Measurements from ENCODE around the gene OXCT2. TPM values are rescaled to one million over a fixed set of nuclear protein-coding genes. Genes with fewer than 3 reads are reported as not detected.
"Not testable (repeated sequence)": the region's sequence is repeated elsewhere in the genome, so short reads cannot be mapped to it uniquely, and the experiment has no call there.

The OXCT2 gene
- total and polyA plus RNA-seq, 12 donors: 0.85 to 5.4 (median 2.2) TPM

DNA sequence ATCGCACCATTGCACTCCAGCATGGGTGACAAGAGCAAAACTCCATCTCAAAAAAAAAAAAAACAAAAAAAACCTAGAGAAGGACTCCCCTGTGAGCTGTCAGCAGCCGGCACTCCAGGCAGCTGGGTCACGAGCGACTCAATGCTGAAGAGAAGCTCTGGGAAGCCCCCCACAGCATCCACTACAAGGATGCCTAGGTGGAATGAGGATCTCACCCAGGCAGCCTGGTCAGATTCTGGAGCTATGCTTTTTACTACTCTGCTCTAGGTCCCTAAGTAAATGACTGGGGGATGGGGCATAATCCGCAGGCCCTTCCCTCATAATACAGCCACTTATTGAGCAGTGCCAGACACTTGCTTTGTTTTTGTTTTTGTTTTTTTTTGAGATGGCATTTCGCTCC lies 11.0 kb upstream of the OXCT2 start:
- ATAC-seq (no peak), DNase-seq (no peak)
- no peaks in the 10 kb centered on the region for H3K4me1 ChIP-seq
- TF ChIP-seq, protein P1, sequence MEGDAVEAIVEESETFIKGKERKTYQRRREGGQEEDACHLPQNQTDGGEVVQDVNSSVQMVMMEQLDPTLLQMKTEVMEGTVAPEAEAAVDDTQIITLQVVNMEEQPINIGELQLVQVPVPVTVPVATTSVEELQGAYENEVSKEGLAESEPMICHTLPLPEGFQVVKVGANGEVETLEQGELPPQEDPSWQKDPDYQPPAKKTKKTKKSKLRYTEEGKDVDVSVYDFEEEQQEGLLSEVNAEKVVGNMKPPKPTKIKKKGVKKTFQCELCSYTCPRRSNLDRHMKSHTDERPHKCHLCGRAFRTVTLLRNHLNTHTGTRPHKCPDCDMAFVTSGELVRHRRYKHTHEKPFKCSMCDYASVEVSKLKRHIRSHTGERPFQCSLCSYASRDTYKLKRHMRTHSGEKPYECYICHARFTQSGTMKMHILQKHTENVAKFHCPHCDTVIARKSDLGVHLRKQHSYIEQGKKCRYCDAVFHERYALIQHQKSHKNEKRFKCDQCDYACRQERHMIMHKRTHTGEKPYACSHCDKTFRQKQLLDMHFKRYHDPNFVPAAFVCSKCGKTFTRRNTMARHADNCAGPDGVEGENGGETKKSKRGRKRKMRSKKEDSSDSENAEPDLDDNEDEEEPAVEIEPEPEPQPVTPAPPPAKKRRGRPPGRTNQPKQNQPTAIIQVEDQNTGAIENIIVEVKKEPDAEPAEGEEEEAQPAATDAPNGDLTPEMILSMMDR (IDR thresholded peaks at IDR 0.05): no peak
- 77 to 86% methylated on average over 6 of the region's 6 CpGs for WGBS, 2 donors
- no peaks in the 10 kb centered on the region for H3K9me3 ChIP-seq
- no peaks in the 10 kb centered on the region for H3K36me3 ChIP-seq
- H3K27me3 ChIP-seq: peaks cover 0 to 13% (median 5%) of the 10 kb centered on the region in 7 donors
- no peak overlapping the region for H3K4me3 ChIP-seq
- intact Hi-C loops (cut with DNase I): no loop called here
- no peak overlapping the region for H3K27ac ChIP-seq

DNA sequence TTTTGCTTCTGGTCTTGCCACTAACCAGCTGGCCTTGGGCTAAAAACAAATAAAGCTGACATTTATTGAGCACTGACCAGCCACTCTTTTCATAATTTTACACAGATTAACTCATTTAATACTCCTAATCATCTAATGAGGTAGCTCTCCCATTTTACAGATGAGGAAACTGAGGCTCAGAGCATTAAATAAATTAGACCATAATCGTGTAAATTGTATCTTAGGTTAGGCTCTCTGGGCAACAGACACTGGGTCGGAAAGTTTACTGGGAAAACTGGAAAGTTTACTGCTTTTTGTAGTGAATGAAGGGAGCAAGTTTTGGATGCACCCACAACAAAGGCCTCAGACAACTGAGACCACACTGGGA lies 10.2 kb upstream of the OXCT2 start:
- DNase-seq (no peak), ATAC-seq (no peak)
- TF ChIP-seq, protein P1 (IDR thresholded peaks at IDR 0.05): no peak
- Histone ChIP-seq H3K36me3 (no peaks in the 10 kb centered on the region), H3K9me3 (no peaks in the 10 kb centered on the region), H3K27me3 (peaks cover 0 to 13% (median 0%) of the 10 kb centered on the region in 7 donors), H3K27ac (no peak overlapping the region), H3K4me1 (no peaks in the 10 kb centered on the region), H3K4me3 (no peak overlapping the region)
- 84 to 90% methylated on average over 2 of the region's 2 CpGs for WGBS, 2 donors
- intact Hi-C loops (cut with DNase I): no loop called here

DNA sequence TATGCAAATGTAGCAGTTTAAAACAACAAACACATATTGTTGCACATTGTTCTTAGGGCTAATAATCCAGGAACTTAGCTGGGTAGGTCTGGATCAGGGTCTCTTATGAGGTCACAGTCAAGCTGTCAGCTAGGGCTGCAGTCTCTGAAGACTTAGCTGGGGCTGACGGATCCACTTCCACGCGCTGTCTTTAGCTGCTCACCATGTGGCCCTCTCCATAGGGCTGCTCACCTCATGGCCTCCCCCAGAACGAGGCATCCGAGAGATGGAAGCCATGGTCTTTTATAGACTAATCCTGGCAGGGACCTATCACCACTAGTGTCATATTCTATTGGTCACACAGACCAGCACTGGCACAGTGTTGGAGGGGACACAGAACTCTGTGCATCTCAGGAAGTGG lies 8.7 kb upstream of the OXCT2 start:
- TF ChIP-seq, protein P1 (IDR thresholded peaks at IDR 0.05): no peak
- WGBS, 2 donors: 79 to 81% methylated on average over 5 of the region's 5 CpGs
- intact Hi-C loops (cut with DNase I): no loop called here
- no peak overlapping the region for H3K4me3 ChIP-seq
- ATAC-seq: no peak
- H3K36me3 ChIP-seq: no peaks in the 10 kb centered on the region
- no peak overlapping the region for H3K27ac ChIP-seq
- H3K9me3 ChIP-seq: no peaks in the 10 kb centered on the region
- no peaks in the 10 kb centered on the region for H3K4me1 ChIP-seq
- peaks cover 0 to 13% (median 0%) of the 10 kb centered on the region in 7 donors for H3K27me3 ChIP-seq
- DNase-seq: no peak

DNA sequence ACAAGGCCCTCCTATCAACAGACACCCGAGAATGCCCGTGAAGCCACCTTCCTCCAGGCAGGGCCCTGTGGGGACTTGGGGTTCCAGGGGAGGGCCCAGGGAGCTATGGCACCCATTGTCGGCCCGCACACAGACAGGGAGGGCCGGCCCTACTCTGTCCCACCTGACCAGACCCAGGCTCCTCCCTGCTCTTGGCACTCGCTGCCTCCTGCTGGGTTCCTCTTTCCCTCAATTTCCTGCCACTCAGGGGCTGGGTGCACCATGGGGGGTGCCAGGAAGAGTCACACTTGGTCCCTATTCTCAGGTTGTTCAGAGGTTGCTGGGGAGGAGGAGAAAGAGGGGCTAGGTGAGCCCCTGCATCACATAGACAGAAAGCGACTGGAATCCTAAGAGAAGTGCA lies 8.0 kb upstream of the OXCT2 start:
- H3K27me3 ChIP-seq: peaks cover 0 to 13% (median 0%) of the 10 kb centered on the region in 7 donors
- H3K36me3 ChIP-seq: no peaks in the 10 kb centered on the region
- ATAC-seq: no peak
- H3K9me3 ChIP-seq: no peaks in the 10 kb centered on the region
- no peak overlapping the region for H3K27ac ChIP-seq
- TF ChIP-seq, protein P1 (IDR thresholded peaks at IDR 0.05): no peak
- intact Hi-C loops (cut with DNase I): no loop called here
- H3K4me3 ChIP-seq: no peak overlapping the region
- DNase-seq: no peak
- no peaks in the 10 kb centered on the region for H3K4me1 ChIP-seq
- WGBS, 2 donors: 79 to 82% methylated on average over 5 to 7 of the region's 7 CpGs

DNA sequence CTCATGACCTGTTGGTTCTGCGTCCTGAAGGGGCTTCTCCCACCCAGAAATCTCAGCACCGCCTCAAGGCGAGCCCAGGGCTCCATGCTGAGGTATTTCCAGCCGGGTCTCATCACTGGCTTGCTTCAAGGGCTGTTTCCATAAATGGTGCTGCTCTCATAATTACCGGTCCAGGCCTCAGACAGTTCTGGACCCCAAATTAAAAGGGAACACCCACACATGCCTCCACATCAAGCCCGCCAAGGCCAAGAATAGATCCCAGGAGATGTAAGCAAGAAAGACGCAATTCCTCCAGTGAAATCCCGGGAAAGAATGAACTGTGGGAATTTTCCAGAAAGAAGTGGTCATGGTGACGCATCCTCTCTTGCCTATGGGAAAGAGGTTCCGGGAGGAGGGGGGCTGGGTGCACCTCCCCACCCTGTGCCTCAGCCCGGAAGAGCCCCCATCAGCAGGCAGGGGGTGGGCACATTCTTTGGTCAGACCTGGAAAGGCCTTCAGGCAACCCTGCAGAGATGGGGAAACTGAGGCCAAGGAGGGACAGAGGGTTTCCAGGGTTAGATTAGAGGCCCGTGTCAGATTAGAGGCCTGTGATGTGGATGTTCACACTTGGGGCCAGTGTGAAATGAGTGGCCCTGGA lies 7.4 kb upstream of the OXCT2 start:
- peak in 1 of 8 donors; percentile 75 for ATAC-seq
- H3K27ac ChIP-seq; H3K36me3 ChIP-seq; H3K9me3 ChIP-seq; intact Hi-C loops (cut with DNase I); H3K4me3 ChIP-seq; DNase-seq; H3K4me1 ChIP-seq: not testable (repeated sequence)
- WGBS, 2 donors: 68 to 79% methylated on average over 10 to 12 of the region's 12 CpGs
- peaks cover 0 to 13% (median 0%) of the 10 kb centered on the region in 7 donors for H3K27me3 ChIP-seq

DNA sequence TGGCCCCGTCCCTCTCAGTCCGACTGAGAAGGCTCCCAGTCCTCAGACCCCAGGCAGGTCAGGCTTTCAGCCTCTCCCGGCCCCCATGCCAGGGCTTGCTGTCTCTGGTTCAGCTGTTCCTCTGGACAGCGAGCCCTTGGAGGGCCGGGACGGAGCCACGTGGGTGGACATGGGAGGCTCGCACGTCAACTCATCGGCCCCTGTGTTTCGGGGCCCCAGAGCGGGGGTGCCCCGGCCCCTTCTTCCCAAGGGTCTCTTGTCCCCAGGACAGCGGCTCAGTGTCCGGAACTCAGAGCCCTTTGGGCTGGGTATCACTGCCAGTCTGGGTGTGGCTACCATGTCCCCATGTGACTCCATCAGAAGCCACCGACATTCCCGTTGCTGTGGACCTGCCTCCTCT lies 6.7 kb upstream of the OXCT2 start:
- ATAC-seq: peak in 3 of 8 donors; percentile 3 to 19 (median 12)
- WGBS, 2 donors: 94 to 96% methylated on average over 13 to 14 of the region's 17 CpGs
- intact Hi-C loops (cut with DNase I): not testable (repeated sequence)

More for the DNA sequence above, 6.7 kb upstream of the OXCT2 start:
- not testable (repeated sequence) for H3K4me3 ChIP-seq, DNase-seq, H3K4me1 ChIP-seq, H3K9me3 ChIP-seq, H3K27ac ChIP-seq, H3K36me3 ChIP-seq
- H3K27me3 ChIP-seq: peaks cover 0 to 13% (median 0%) of the 10 kb centered on the region in 7 donors

Data from heart right ventricle (tissue), 16 donors.